ENCODE measurements around the gene HOXA1. TPM values are rescaled to one million over a fixed set of nuclear protein-coding genes. Genes with fewer than 3 reads are reported as not detected.

Gene HOXA1
- total RNA-seq, 4 donors from 2014 or later: 0.67 to 0.78 TPM; not detected in 2

DNA sequence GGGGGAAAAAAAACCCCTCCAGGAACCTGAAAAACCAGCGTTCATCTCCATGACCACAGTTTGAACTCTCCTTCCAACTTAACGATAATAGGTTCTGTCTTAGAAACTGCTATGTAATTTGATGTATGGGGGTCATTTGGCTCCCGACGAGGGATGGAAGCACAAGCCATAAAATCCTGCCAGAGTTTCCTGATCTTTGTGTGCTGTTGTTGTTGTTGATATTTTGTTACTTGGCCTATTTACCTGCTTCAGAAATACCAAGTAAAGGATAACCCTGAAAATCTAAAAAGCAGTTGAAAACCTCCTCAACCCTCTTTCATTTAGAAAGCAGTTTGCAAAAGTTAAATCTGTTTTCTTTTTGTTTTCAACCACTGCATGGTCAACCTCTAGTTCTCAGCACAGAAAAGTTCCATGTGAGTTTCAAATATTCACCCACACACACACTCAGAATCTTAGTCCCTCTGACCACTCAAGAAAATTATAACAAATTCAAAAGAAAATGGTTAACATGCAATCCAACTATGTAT is 16.0 kb upstream of the HOXA1 start:
- peaks cover 41% of the 10 kb centered on the region for H3K27me3 ChIP-seq
- DNase-seq: no peak
- TF ChIP-seq, protein P1, sequence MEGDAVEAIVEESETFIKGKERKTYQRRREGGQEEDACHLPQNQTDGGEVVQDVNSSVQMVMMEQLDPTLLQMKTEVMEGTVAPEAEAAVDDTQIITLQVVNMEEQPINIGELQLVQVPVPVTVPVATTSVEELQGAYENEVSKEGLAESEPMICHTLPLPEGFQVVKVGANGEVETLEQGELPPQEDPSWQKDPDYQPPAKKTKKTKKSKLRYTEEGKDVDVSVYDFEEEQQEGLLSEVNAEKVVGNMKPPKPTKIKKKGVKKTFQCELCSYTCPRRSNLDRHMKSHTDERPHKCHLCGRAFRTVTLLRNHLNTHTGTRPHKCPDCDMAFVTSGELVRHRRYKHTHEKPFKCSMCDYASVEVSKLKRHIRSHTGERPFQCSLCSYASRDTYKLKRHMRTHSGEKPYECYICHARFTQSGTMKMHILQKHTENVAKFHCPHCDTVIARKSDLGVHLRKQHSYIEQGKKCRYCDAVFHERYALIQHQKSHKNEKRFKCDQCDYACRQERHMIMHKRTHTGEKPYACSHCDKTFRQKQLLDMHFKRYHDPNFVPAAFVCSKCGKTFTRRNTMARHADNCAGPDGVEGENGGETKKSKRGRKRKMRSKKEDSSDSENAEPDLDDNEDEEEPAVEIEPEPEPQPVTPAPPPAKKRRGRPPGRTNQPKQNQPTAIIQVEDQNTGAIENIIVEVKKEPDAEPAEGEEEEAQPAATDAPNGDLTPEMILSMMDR (IDR thresholded peaks at IDR 0.05): no peak
- no peak for TF ChIP-seq POLR2A (IDR thresholded peaks at IDR 0.05)
- peak overlapping the region; percentile 38 to 86 (median 65) for H3K27ac ChIP-seq
- H3K4me3 ChIP-seq (replicated peaks in 1 of 3): no peak overlapping the region
- H3K4me1 ChIP-seq: peaks cover 0 to 11% of the 10 kb centered on the region in 2 donors
- H3K9me3 ChIP-seq: no peaks in the 10 kb centered on the region
- no peaks in the 10 kb centered on the region for H3K36me3 ChIP-seq
- 14 to 20% methylated on average over 4 of the region's 4 CpGs for WGBS, 2 donors
- intact Hi-C loops (cut with DNase I): no loop called here

DNA sequence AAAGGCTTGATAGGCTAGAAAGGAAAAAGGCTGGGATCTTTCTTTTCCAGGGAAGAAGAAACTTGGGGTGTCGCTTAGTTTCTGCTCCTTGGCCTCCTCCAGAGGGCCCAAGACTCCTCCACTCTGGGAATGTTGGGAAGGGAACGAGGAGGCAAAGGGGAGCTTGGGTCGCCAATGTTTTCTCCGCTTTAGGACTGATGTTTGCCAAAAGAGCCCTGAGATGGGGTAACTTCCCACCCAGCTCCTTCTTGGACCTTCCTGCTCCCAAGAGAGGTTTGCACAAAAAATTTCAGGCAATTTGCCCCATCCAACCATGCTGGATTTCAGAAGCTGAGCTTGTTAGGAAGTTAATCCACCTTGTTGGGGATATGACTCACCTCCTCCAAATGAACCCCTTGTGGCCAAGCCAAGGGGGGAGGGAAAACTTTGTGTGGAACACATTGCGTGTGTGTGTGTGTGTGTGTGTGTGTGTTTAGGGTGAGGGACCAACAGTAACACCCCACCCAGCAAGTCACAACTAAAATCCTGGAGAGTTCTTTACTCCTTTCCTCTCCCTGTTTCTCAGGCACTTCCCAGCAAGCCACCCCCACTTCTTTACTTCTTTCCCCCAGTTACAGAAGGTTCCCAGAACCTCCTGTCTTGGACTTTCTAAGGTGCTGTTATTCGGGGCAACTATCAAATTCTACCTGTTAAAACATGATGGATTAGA is 15.4 kb upstream of the HOXA1 start:
- no peaks in the 10 kb centered on the region for H3K9me3 ChIP-seq
- H3K27me3 ChIP-seq: peaks cover 41% of the 10 kb centered on the region
- intact Hi-C loops (cut with DNase I): no loop called here
- no peak for DNase-seq
- peak overlapping the region; percentile 52 to 86 (median 65) for H3K27ac ChIP-seq
- no peak for TF ChIP-seq POLR2A (IDR thresholded peaks at IDR 0.05)
- TF ChIP-seq, protein P1 (IDR thresholded peaks at IDR 0.05): no peak
- no peaks in the 10 kb centered on the region for H3K36me3 ChIP-seq
- H3K4me1 ChIP-seq: peaks cover 0 to 11% of the 10 kb centered on the region in 2 donors
- WGBS, 2 donors: 16 to 17% methylated on average over 5 to 6 of the region's 6 CpGs
- no peak overlapping the region for H3K4me3 ChIP-seq (replicated peaks in 1 of 3)

DNA sequence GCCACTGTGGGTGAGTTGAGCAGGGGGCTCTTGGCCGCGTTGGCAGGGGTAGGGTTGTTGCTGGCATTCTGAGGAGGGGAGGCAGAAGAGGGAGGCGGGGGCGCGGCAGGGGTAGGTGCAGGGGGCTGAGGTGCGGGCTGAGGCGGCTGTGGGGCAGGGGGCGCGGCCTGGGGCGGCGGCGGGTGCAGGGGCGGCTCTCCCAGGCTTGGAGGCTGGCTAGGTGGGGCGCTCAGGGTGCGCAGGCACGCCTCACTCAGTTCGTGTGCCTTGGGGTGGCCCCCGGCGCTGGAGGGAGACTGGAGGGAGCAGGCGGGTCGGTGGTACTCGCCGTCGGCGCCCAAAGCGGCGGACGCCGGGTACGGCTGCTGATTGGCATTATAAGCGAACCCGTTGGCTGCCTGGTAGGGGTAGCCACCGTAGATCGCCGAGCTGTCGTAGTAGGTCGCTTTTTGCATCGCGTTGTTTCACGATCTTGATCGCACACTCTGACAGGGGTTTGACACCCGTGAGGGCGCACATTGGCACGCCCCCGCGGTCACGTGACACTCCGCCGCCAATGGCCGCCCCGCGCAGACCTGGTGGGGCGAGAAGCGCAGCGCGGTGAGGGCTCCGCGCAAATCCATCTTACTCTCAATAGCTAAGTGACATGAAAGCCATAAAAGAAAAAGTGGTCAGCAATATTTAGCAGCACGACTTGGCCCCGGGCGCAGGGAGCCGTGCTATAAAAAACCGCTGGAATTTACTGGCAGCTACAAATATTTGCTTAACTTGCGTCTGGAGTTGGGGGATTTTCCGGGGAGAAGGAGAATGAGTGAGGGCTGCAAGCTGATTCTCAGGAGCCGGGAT is 14.6 kb upstream of the HOXA1 start:
- DNase-seq: no peak
- Histone ChIP-seq H3K9me3 (no peaks in the 10 kb centered on the region), H3K27ac (peak overlapping the region; percentile 36 to 86 (median 52)), H3K4me1 (peaks cover 0 to 11% of the 10 kb centered on the region in 2 donors), H3K4me3 (replicated peaks in 1 of 3) (no peak overlapping the region), H3K36me3 (no peaks in the 10 kb centered on the region), H3K27me3 (peaks cover 42% of the 10 kb centered on the region)
- intact Hi-C loops (cut with DNase I): no loop called here
- whole genome bisulfite sequencing, 2 donors: 12 to 33% methylated on average over 46 to 57 of the region's 66 CpGs
- TF ChIP-seq, protein P1 (IDR thresholded peaks at IDR 0.05): no peak
- no peak for TF ChIP-seq POLR2A (IDR thresholded peaks at IDR 0.05)

DNA sequence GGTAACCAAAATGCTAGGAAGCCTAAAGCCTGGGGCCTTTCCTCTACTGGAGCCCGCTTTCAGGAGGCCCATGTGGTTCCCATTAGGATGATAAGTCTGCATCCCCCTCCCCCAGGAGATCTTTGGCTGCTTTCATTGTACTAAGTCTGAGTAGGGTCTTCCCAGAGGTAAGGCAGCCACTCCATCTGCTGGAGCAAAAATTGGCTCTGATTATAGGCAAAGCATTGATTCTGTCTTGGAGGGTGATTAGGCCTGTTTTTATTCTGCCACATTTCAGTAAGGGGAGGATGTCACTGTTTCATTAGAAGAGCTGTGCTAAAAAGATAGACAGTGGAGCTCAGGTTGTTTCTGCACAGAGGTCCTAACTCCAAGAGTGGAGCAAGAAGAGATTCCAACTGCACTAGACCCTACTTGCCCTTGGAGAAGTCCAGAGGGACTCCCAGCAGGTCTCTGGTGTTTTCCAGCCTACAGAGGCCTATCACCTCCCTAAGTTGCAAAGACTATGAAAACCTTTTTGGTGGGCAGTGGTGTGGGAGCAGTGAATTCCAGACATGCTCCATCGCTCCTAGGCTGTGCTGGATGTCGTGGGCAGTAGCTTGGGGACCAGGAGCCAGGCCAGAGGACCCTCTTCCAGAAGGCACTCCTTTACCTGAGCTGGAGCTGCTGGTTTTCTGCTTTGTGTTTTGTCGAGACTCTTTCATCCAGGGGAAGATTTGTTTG is 13.8 kb upstream of the HOXA1 start:
- Histone ChIP-seq H3K4me3 (replicated peaks in 1 of 3) (no peak overlapping the region), H3K27me3 (peaks cover 37% of the 10 kb centered on the region), H3K36me3 (no peaks in the 10 kb centered on the region), H3K9me3 (no peaks in the 10 kb centered on the region), H3K27ac (peak overlapping the region in 2 of 3 donors; percentile 82 to 93), H3K4me1 (peaks cover 0 to 11% of the 10 kb centered on the region in 2 donors)
- intact Hi-C loops (cut with DNase I): no loop called here
- WGBS, 2 donors: 77 to 79% methylated on average over 4 of the region's 4 CpGs
- no peak for DNase-seq
- no peak for TF ChIP-seq POLR2A (IDR thresholded peaks at IDR 0.05)

All from thyroid gland (tissue), 4 donors.